GM13976 (cell line): ENCODE measurements around the gene TUBB1.

Experiments used
- DNase-seq: peaks from one replicate; pipeline ENCODE4 v3.0.0; 2012; ENCODE audit warnings: low spot score
- CTCF ChIP-seq: IDR thresholded peaks from 2 replicates; pipeline ENCODE4 v1.5.1; 2012; ENCODE audit warnings: borderline replicate concordance, mild to moderate bottlenecking; ENCODE audit not compliant: insufficient read depth; ENCODE audit errors: extremely low read depth, missing control alignments, control extremely low read depth
- in situ Hi-C: fragments of 300-500 bp; cut with MboI; formaldehyde crosslinking; loops from one replicate; pipeline ENCODE4 v1.12.0; 2022; ENCODE audit warnings: low sequenced_read_pairs, mixed read lengths, inconsistent platforms; ENCODE audit not compliant: unreplicated experiment

TUBB1 gene

GRCh38 chr20:59047938-59048680 lies 28.9 kb downstream of the TUBB1 start:
- DNase-seq, result no peak
- in situ Hi-C loops, result no loop called here
- no peak for TF ChIP-seq CTCF

- in situ Hi-C loops, result no loop called here
- DNase-seq, result no peak
- no peak for TF ChIP-seq CTCF
Observed at GRCh38 chr20:59048681-59049030, 29.4 kb downstream of the TUBB1 start.

GRCh38 chr20:59050437-59050836 lies 31.2 kb downstream of the TUBB1 start:
- no peak for DNase-seq
- no peak for TF ChIP-seq CTCF
- in situ Hi-C loops, result no loop called here

- in situ Hi-C loops, result no loop called here
- no peak for TF ChIP-seq CTCF
- DNase-seq, result no peak
Observed at GRCh38 chr20:59051666-59052185, 32.5 kb downstream of the TUBB1 start.

- TF ChIP-seq CTCF, result no peak
- peak; percentile 34 for DNase-seq
- in situ Hi-C loops, result no loop called here
Observed at GRCh38 chr20:59055302-59055701, 36.1 kb downstream of the TUBB1 start.

GRCh38 chr20:59062081-59062480 lies 42.9 kb downstream of the TUBB1 start:
- in situ Hi-C loops, result no loop called here
- no peak for TF ChIP-seq CTCF
- no peak for DNase-seq
